K562 (cell line): Measurements from ENCODE around the gene PRRC2A. TPM values are rescaled to one million over a fixed set of nuclear protein-coding genes. Genes with fewer than 3 reads are reported as not detected.

Experiments
- ATAC-seq: fragments of 200-7000 bp; cut with Tn5 transposase; 3 replicates; pipeline ENCODE4 v1.9.1; 2020; ENCODE audit warnings: moderate library complexity
- BruUV-seq: library from RNA; stranded (reverse); fragments of 400-500 nt; replicated peaks from 2 replicates; lab custom pipeline; 2021; lab: Mats Ljungman, UMichigan
- CTCF ChIA-PET: fragments of 300-600 bp; formaldehyde crosslinking; extraction: SDS; loops from one replicate; lab custom pipeline; 2021; ENCODE audit warnings: low intra/inter-chr PET ratio; lab: Yijun Ruan, JAX
- POLR2A ChIA-PET: fragments of 300-600, 350-650 bp; sonication (Branson Sonifier 250); formaldehyde crosslinking; extraction: SDS; loops from one replicate; lab custom pipeline; 2021; ENCODE audit warnings: antibody characterized with exemption, inconsistent platforms; lab: Yijun Ruan, JAX
- DNase-seq, 4 experiments: peaks; one replicate each; pipeline versions ENCODE4 v3.0.0 to v3.0.0-alpha.2; 2011 to 2018; ENCODE audit warnings: low spot score in 3 of 4, mixed read lengths in 3 of 4; ENCODE audit errors: extremely low read depth in 1 of 4
- FAIRE-seq: peaks from 2 replicates; lab custom pipeline; 2011; peaks lifted over from hg19 to GRCh38; lab: Jason Lieb, UNC
- H2AFZ ChIP-seq: 2 replicates; pipeline ENCODE4 v1.6.0; 2011; ENCODE audit warnings: low read depth, low read length, control low read depth, inconsistent platforms
- H3K27ac ChIP-seq: fragments of 200-600 bp; 3 replicates; pipeline ENCODE4 v1.8.0; 2011; ENCODE audit warnings: low read depth, mild to moderate bottlenecking, control low read depth, inconsistent platforms, low read length, moderate library complexity, mixed read lengths; ENCODE audit errors: extremely low read depth
- H3K27me3 ChIP-seq, 2 experiments: fragments of 300-600 bp in 1 of 2; 2 replicates in 1 of 2; 3 replicates in 1 of 2; pipeline versions ENCODE4 v1.6.0 to v1.8.0; 2011; ENCODE audit warnings: inconsistent platforms in 2 of 2, low read length in 2 of 2, mild to moderate bottlenecking in 1 of 2, mixed read lengths in 1 of 2, moderate library complexity in 1 of 2; ENCODE audit not compliant: control insufficient read depth in 2 of 2, insufficient read depth in 2 of 2
- H3K36me3 ChIP-seq: fragments of 300-600 bp; 3 replicates; pipeline ENCODE4 v1.8.0; 2011; ENCODE audit warnings: mild to moderate bottlenecking, low read length, inconsistent platforms; ENCODE audit not compliant: control insufficient read depth, insufficient read depth
- H3K4me1 ChIP-seq, 2 experiments: fragments of 200-600 bp in 1 of 2; replicated peaks in 1 of 2; 2 replicates in 1 of 2; 3 replicates in 1 of 2; pipeline versions ENCODE4 v1.5.1 to v1.8.0; 2011; ENCODE audit warnings: inconsistent platforms in 2 of 2, low read length in 2 of 2, mild to moderate bottlenecking in 1 of 2, mixed read lengths in 1 of 2, moderate library complexity in 1 of 2; ENCODE audit not compliant: control insufficient read depth in 2 of 2, insufficient read depth in 2 of 2
- H3K4me2 ChIP-seq: 2 replicates; pipeline ENCODE4 v1.6.1; 2011; ENCODE audit warnings: low read length, control low read depth, inconsistent platforms, mixed read lengths; ENCODE audit not compliant: insufficient read depth
- H3K4me3 ChIP-seq: fragments of 200-600 bp; sonication (generic), shearing (Covaris generic); 2 replicates; pipeline ENCODE4 v1.5.1; 2016; ENCODE audit warnings: control low read depth, inconsistent platforms
- H3K79me2 ChIP-seq: fragments of 200-600 bp; 3 replicates; pipeline ENCODE4 v1.8.0; 2011; ENCODE audit warnings: low read length, inconsistent platforms; ENCODE audit not compliant: control insufficient read depth, insufficient read depth
- H3K9ac ChIP-seq, 2 experiments: 2 replicates each; pipeline versions ENCODE4 v1.6.0 to v1.6.1; 2011; ENCODE audit warnings: low read depth in 2 of 2, low read length in 2 of 2, control low read depth in 1 of 2, inconsistent platforms in 1 of 2, mild to moderate bottlenecking in 1 of 2, mixed read lengths in 1 of 2; ENCODE audit not compliant: insufficient read depth in 1 of 2
- H3K9me1 ChIP-seq: one replicate; pipeline ENCODE4 v1.6.0; 2011; ENCODE audit warnings: inconsistent platforms, mild to moderate bottlenecking, low read length, moderate library complexity; ENCODE audit not compliant: control insufficient read depth, insufficient read depth
- H3K9me3 ChIP-seq: replicated peaks from 2 replicates; pipeline ENCODE4 v1.5.1; 2011; ENCODE audit warnings: low read depth, low read length, inconsistent platforms; ENCODE audit not compliant: control insufficient read depth, insufficient read depth
- H4K20me1 ChIP-seq: replicated peaks from 2 replicates; pipeline ENCODE4 v1.6.1; 2011; ENCODE audit warnings: low read length, inconsistent platforms, mixed read lengths; ENCODE audit not compliant: control insufficient read depth, insufficient read depth
- ARNT ChIP-seq, 2 experiments: fragments of 450-650 bp; IDR thresholded peaks; 2 replicates each; pipeline ENCODE4 v1.6.1; 2016; ENCODE audit warnings: mild to moderate bottlenecking in 1 of 2
- BRD4 ChIP-seq: fragments of 200-600 bp; sonication (generic); IDR thresholded peaks from 2 replicates; pipeline ENCODE4 v1.6.1; 2017; ENCODE audit warnings: inconsistent platforms
- DNMT1 ChIP-seq: fragments of 450-650 bp; IDR thresholded peaks from 2 replicates; pipeline ENCODE4 v1.6.1; 2016; ENCODE audit warnings: antibody characterized with exemption, mild to moderate bottlenecking
- ETV1 ChIP-seq: fragments of 450-650 bp; conservative IDR thresholded peaks from 2 replicates; pipeline ENCODE4 v1.6.1; 2016; ENCODE audit warnings: missing genetic modification characterization, control low read depth, low read depth, missing compliant biosample characterization
- GABPB2 ChIP-seq: fragments of 250-450 bp; sonication (Bioruptor Pico); conservative IDR thresholded peaks from 2 replicates; pipeline ENCODE4 v1.5.1; 2021; ENCODE audit warnings: mild to moderate bottlenecking
- HMG20B ChIP-seq: fragments of 250-450 bp; sonication (Bioruptor Pico); IDR thresholded peaks from 2 replicates; pipeline ENCODE4 v1.5.0; 2021; ENCODE audit warnings: mild to moderate bottlenecking
- JUNB ChIP-seq: fragments of 450-650 bp; formaldehyde crosslinking; conservative IDR thresholded peaks from 2 replicates; pipeline ENCODE4 v1.4.0; 2020; ENCODE audit warnings: mild to moderate bottlenecking
- KAT7 ChIP-seq: sonication (generic); formaldehyde crosslinking; IDR thresholded peaks from 2 replicates; pipeline ENCODE4 v1.8.0; 2022; ENCODE audit warnings: missing genetic modification reagents, mild to moderate bottlenecking, borderline replicate concordance
- NR1H2 ChIP-seq: sonication (generic); formaldehyde crosslinking; IDR thresholded peaks from 2 replicates; pipeline ENCODE4 v1.4.0; 2020; ENCODE audit warnings: mild to moderate bottlenecking, missing genetic modification reagents
- NR2F6 ChIP-seq: fragments of 450-650 bp; formaldehyde crosslinking; IDR thresholded peaks from 2 replicates; pipeline ENCODE4 v1.4.0; 2020; ENCODE audit warnings: mild to moderate bottlenecking
- RBM39 ChIP-seq: fragments of 200-400 bp; formaldehyde crosslinking; optimal IDR thresholded peaks from 2 replicates; pipeline ENCODE3; 2018; ENCODE audit warnings: low read depth, low read length
- SIN3A ChIP-seq, 2 experiments: fragments of 150-350 bp in 1 of 2; IDR thresholded peaks; 2 replicates each; pipeline ENCODE4 v1.6.1; 2011 to 2016; ENCODE audit warnings: borderline replicate concordance in 2 of 2, low read depth in 2 of 2, low read length in 2 of 2, mild to moderate bottlenecking in 2 of 2, moderate library complexity in 2 of 2; ENCODE audit not compliant: control insufficient read depth in 1 of 2
- SP1 ChIP-seq: sonication (generic); formaldehyde crosslinking; IDR thresholded peaks from 2 replicates; pipeline ENCODE4 v1.8.1; 2022; ENCODE audit warnings: mild to moderate bottlenecking, missing genetic modification reagents
- ZNF830 ChIP-seq: fragments of 250-450 bp; sonication (Bioruptor Pico); IDR thresholded peaks from 2 replicates; pipeline ENCODE4 v1.5.0; 2021; ENCODE audit warnings: mild to moderate bottlenecking
- WGBS: fragments of 100-300 bp; shearing (Covaris generic); methylation state at CpG from one replicate; pipeline ENCODE4 v1.1.6; 2016; ENCODE audit warnings: low coverage, mixed read lengths; ENCODE audit not compliant: insufficient coverage; ENCODE audit errors: missing lambda C conversion rate; 5-methylcytosine and 5-hydroxymethylcytosine counted together
- in situ Hi-C: fragments of 300-500 bp; cut with MboI; formaldehyde crosslinking; loops from 4 replicates; pipeline ENCODE4 v1.15.0; 2018; ENCODE audit warnings: inconsistent platforms, mixed read lengths
- intact Hi-C: fragments of 100-400 bp; cut with micrococcal nuclease; formaldehyde crosslinking; loops from 2 replicates; pipeline ENCODE4 v1.14.2; 2022
- polyA plus RNA-seq, 8 experiments: library from polyadenylated mRNA; depleted of rRNA in 4 of 8; stranded (reverse) in 5 of 8; unstranded in 3 of 8; fragments of >200 nt; fragmentation: Nextera tagmentation in 2 of 8; fragmentation: Illumina TruSeq in 1 of 8; extraction: Ambion mirVana in 2 of 8; extraction: Trizol in 1 of 8; gene quantifications; 2 replicates each; pipeline versions ENCODE4 v1.2.1 to v1.2.3, GENCODE V29; 2011 to 2014; ENCODE audit warnings: inconsistent platforms in 1 of 8, missing spikeins in 1 of 8
- total RNA-seq, 7 experiments: library from RNA; depleted of rRNA in 6 of 7; stranded (reverse); fragments of >200 nt in 6 of 7; fragmentation: Illumina TruSeq in 2 of 7; extraction: Trizol in 2 of 7; gene quantifications; 2 replicates each; pipeline versions ENCODE4 v1.2.1 to v1.2.3, GENCODE V29; 2011 to 2021; ENCODE audit warnings: low replicate concordance in 1 of 7

PRRC2A gene
- total and polyA plus RNA-seq, 9 of the 15 experiments (the other 6 are each of a cell fraction or from before 2014, with no cell fraction given) = 1.0 to 332 (median 63.0) TPM

- in situ Hi-C loops = no loop called here
- under 1% methylated on average over 15 of the region's 15 CpGs for WGBS
- peak in 2 of 4 experiments; percentile 37 to 53 for DNase-seq
- H3K9ac ChIP-seq = peak overlapping the region; percentile 96 to 97
- no peak for FAIRE-seq
- peak overlapping the region; percentile 90 for H3K4me2 ChIP-seq
- H3K4me1 ChIP-seq = peaks cover 31 to 32% of the 10 kb centered on the region in 2 experiments; a peak in 4 of 5 replicates
- H3K27me3 ChIP-seq = no peaks in the 10 kb centered on the region
- no peaks in the 10 kb centered on the region for H3K9me1 ChIP-seq
- no peaks in the 10 kb centered on the region for H3K9me3 ChIP-seq
- peaks cover 76% of the 10 kb centered on the region for H3K36me3 ChIP-seq
- H3K27ac ChIP-seq = peak overlapping the region; percentile 97
- intact Hi-C loops = loop anchor here (10.0 kb wide), 1 partner anchor 508 kb away; the partner anchor contains the start of genes AGPAT1 and RNF5
- BruUV-seq = TSS peak; percentile 44
- CTCF ChIA-PET = interaction anchor here (0.7 kb wide), 1 partner anchor 10 kb away, joined by 5 read pairs; no protein-coding TSS in a partner anchor
- peak overlapping the region; percentile 79 for H2AFZ ChIP-seq
- POLR2A ChIA-PET = interaction anchor here (0.7 to 9.8 kb wide), 14 partner anchors 9 to 178 kb away, joined by 3 to 182 read pairs (median 5); partner anchors contain the start of genes ABHD16A, BAG6, CLIC1 and DDAH2
- H3K4me3 ChIP-seq = peak overlapping the region; percentile 66
- no peak for ATAC-seq
- 0 out of 2 replicates have a peak, but pooled peaks cover 3% of the 10 kb centered on the region for H4K20me1 ChIP-seq
- H3K79me2 ChIP-seq = peaks cover 77% of the 10 kb centered on the region
- TF ChIP-seq KAT7 (CRISPR knock-in tag) (0 out of 2 replicates have a peak, but pooled peaks have one; percentile 8), SP1 (CRISPR knock-in tag) (no peak), ARNT (IDR thresholded peaks at IDR 0.05) (peak; percentile 52 to 85; a peak in 2 of 4 replicates), ETV1 (tag) (no peak), NR1H2 (peak; percentile 14; the same call in 1 of the 2 replicates), NR2F6 (no peak), SIN3A (IDR thresholded peaks at IDR 0.05; ENCODE audit: borderline replicate concordance in 2 of 2, control insufficient read depth in 1 of 2, low read depth in 2 of 2, low read length in 2 of 2) (peak; percentile 29 to 59; a peak in 3 of 4 replicates), HMG20B (CRISPR knock-in tag) (peak; percentile 51; the same call in 1 of the 2 replicates), GABPB2 (CRISPR knock-in tag) (0 out of 2 replicates have a peak, but pooled peaks have one; percentile 78), DNMT1 (0 out of 2 replicates have a peak, but pooled peaks have one; percentile 43), JUNB (CRISPR knock-in tag) (no peak), RBM39 (no peak), ZNF830 (CRISPR knock-in tag) (0 out of 2 replicates have a peak, but pooled peaks have one; percentile 58), BRD4 (no peak)
These were observed 45.9 kb downstream of the PRRC2A start for GRCh38 chr6:31666337-31666965.
